ENCODE data around the gene CADM2. TPM values are rescaled to one million over a fixed set of nuclear protein-coding genes. Genes with fewer than 3 reads are reported as not detected.

CADM2 gene
- total RNA-seq, 2 donors from 2014 or later: not detected

DNA sequence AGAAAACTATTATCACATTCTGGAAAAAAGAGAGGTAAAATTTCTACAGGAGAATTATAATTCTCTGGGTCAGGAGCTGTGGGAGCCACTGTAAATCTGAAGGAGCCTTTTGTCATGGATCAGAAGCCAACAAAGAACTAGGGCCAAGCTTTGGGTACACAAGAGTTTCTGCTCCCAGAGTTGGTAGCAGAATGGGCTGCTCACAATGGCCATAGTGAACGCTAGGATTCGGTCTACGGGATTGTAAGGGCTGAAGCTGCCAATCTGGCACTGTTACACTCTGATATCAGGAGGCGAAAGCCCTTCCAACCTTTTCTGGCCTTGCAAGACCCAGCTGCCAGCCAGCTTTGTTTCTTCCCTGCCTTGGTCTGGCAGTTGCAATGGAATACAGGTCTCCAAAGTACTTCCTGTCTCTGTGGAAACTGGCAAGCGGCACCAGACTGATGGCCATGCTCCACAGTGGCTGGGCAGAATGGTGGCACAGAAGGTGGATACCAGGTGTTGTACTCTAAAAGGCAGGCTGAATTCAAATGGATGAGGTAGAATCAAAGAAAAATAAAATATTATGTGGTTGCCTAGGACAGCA is 831.7 kb downstream of the CADM2 start:
- Mint-ChIP-seq H3K9me3 (peaks cover 9% of the 10 kb centered on the region), H3K4me1 (no peaks in the 10 kb centered on the region), H3K27me3 (no peaks in the 10 kb centered on the region), H3K36me3 (ENCODE audit: low read depth) (no peaks in the 10 kb centered on the region), H3K4me3 (no peak overlapping the region), H3K27ac (no peak overlapping the region)
- no peak for ATAC-seq (replicated peaks)

DNA sequence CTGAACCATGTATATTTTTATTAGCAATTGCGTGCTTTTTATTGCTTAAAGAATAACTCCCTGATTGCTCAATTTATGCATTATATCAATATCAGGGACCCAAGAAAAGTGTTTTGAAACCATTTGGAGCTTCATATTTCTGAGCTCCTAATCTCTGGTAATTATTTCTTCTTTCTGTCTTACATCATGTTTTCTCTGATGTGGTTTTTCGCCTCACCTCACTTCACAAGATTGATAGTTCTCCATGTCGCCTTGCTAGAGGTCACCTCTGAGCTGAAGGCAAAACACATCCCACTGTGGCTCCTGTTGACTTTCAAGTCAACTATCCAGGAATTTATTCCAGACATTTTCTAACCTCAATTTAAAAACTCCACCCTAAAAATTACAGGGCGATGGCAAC is 837.4 kb downstream of the CADM2 start:
- ATAC-seq (replicated peaks): no peak
- no peak overlapping the region for H3K27ac Mint-ChIP-seq
- H3K36me3 Mint-ChIP-seq (ENCODE audit: low read depth): no peaks in the 10 kb centered on the region
- H3K4me1 Mint-ChIP-seq: no peaks in the 10 kb centered on the region
- no peak overlapping the region for H3K4me3 Mint-ChIP-seq
- peaks cover 15% of the 10 kb centered on the region for H3K9me3 Mint-ChIP-seq
- H3K27me3 Mint-ChIP-seq: no peaks in the 10 kb centered on the region

GRCh38 chr3:85800676-85801075 is 841.9 kb downstream of the CADM2 start:
- no peak overlapping the region for H3K27ac Mint-ChIP-seq
- H3K4me3 Mint-ChIP-seq: no peak overlapping the region
- no peaks in the 10 kb centered on the region for H3K36me3 Mint-ChIP-seq (ENCODE audit: low read depth)
- H3K27me3 Mint-ChIP-seq: no peaks in the 10 kb centered on the region
- peaks cover 6% of the 10 kb centered on the region for H3K9me3 Mint-ChIP-seq
- no peak for ATAC-seq (replicated peaks)
- H3K4me1 Mint-ChIP-seq: no peaks in the 10 kb centered on the region

- H3K36me3 Mint-ChIP-seq (ENCODE audit: low read depth): no peaks in the 10 kb centered on the region
- peaks cover 11% of the 10 kb centered on the region for H3K9me3 Mint-ChIP-seq
- no peak for ATAC-seq (replicated peaks)
- no peaks in the 10 kb centered on the region for H3K4me1 Mint-ChIP-seq
- H3K4me3 Mint-ChIP-seq: no peak overlapping the region
- no peaks in the 10 kb centered on the region for H3K27me3 Mint-ChIP-seq
- H3K27ac Mint-ChIP-seq: no peak overlapping the region
Measured at GRCh38 chr3:85801955-85802354, 843.2 kb downstream of the CADM2 start.

GRCh38 chr3:85808755-85809154 is 850.0 kb downstream of the CADM2 start:
- Mint-ChIP-seq H3K36me3 (ENCODE audit: low read depth) (no peaks in the 10 kb centered on the region), H3K4me1 (no peaks in the 10 kb centered on the region), H3K4me3 (no peak overlapping the region), H3K9me3 (peaks cover 8% of the 10 kb centered on the region), H3K27ac (no peak overlapping the region), H3K27me3 (no peaks in the 10 kb centered on the region)
- no peak for ATAC-seq (replicated peaks)

- H3K4me3 Mint-ChIP-seq: no peak overlapping the region
- no peaks in the 10 kb centered on the region for H3K4me1 Mint-ChIP-seq
- peaks cover 9% of the 10 kb centered on the region for H3K9me3 Mint-ChIP-seq
- H3K36me3 Mint-ChIP-seq (ENCODE audit: low read depth): no peaks in the 10 kb centered on the region
- H3K27ac Mint-ChIP-seq: no peak overlapping the region
- H3K27me3 Mint-ChIP-seq: no peaks in the 10 kb centered on the region
- ATAC-seq (replicated peaks): no peak
Measured at GRCh38 chr3:85821130-85821756, 862.5 kb downstream of the CADM2 start.

DNA sequence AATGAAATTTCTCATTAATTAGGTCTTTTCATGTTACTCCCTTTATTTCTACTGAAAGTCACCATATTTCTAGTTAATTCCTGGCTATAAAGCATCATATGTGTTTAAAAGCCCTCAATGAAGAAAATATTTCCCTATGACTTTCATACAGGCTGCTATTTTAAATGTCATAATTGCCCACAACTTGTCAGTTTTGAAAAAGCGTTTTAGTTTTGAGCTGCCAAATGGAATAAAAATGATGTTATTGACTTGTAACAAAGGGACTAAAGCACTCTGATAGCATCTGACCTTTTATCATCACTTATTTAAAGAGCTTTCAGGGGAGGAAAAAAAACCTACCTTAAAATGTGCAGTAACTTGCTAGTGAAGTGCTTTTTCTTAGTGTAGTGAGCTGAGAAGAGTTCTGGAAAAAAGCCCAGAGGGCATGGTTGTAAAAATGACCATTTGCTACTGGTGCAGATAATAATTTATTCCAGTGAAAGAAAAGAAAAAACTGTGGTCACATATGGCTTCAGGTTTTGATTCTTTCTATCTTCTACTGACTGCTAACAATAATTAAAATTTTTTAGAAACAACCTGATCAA is 877.2 kb downstream of the CADM2 start:
- Mint-ChIP-seq H3K27ac (no peak overlapping the region), H3K4me3 (no peak overlapping the region), H3K4me1 (no peaks in the 10 kb centered on the region), H3K9me3 (peaks cover 3% of the 10 kb centered on the region), H3K36me3 (ENCODE audit: low read depth) (no peaks in the 10 kb centered on the region), H3K27me3 (no peaks in the 10 kb centered on the region)
- ATAC-seq (replicated peaks): no peak

DNA sequence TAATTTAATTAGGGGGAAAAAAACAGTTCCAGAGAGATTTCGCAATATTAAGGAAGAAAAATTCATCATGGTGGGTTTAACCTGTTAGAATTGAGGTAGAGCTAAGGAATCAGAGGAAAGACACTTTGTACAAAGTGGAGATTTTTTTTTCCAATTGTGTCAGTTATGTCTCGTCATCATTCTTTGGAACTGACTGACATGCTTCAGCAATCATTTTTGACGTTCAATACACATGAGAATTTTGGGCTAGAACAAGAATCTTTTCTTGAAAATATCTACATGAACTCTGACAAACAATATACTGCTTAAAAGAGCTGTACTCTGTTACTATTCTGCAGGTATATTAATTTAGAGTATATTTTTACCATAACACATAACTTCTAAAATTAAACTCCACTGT is 878.6 kb downstream of the CADM2 start:
- Mint-ChIP-seq H3K9me3 (peaks cover 3% of the 10 kb centered on the region), H3K27ac (no peak overlapping the region), H3K4me3 (no peak overlapping the region), H3K4me1 (no peaks in the 10 kb centered on the region), H3K27me3 (no peaks in the 10 kb centered on the region), H3K36me3 (ENCODE audit: low read depth) (no peaks in the 10 kb centered on the region)
- no peak for ATAC-seq (replicated peaks)

DNA sequence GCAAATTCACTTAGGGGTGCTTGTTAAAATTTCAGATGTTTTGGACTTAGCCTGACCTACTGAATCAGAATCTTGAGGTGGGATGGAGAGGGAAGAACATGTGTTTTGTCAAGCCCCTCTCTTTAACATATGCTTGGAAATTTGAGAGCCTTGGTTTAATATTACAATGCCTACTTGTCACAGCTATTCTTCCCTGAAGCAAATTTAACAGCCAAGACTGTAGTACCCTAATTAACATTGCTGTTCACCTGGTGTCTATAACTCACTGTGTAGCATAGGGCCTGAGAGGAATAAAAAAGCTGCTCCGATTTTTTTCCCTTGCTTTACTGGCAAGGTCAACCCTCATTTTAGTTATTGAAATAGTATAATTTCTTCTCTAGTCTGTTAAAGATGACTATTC is 880.1 kb downstream of the CADM2 start:
- Mint-ChIP-seq H3K9me3 (no peaks in the 10 kb centered on the region), H3K27me3 (no peaks in the 10 kb centered on the region), H3K4me1 (no peaks in the 10 kb centered on the region), H3K4me3 (no peak overlapping the region), H3K36me3 (ENCODE audit: low read depth) (no peaks in the 10 kb centered on the region), H3K27ac (no peak overlapping the region)
- ATAC-seq (replicated peaks): no peak

DNA sequence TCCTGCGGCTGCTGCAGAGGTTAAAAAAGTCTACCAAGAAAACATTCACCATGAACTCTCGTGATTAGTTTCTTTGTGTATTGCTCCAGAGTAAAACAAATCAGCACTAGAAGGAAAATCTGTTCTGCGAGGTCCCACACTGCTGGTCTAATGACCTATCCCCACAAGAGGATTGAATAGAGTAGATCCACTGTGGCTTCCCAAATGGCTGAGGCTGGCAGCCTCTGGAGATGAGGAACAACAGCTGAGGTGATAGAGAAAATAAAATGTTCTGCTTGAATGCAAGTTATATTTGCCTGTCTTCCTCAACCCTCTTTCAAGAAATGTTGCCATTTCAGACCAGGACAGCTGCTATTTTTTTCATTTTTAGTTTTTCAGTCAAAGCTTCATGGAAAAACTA is 883.3 kb downstream of the CADM2 start:
- Mint-ChIP-seq H3K9me3 (no peaks in the 10 kb centered on the region), H3K4me3 (no peak overlapping the region), H3K27me3 (no peaks in the 10 kb centered on the region), H3K27ac (no peak overlapping the region), H3K4me1 (no peaks in the 10 kb centered on the region), H3K36me3 (ENCODE audit: low read depth) (no peaks in the 10 kb centered on the region)
- no peak for ATAC-seq (replicated peaks)

DNA sequence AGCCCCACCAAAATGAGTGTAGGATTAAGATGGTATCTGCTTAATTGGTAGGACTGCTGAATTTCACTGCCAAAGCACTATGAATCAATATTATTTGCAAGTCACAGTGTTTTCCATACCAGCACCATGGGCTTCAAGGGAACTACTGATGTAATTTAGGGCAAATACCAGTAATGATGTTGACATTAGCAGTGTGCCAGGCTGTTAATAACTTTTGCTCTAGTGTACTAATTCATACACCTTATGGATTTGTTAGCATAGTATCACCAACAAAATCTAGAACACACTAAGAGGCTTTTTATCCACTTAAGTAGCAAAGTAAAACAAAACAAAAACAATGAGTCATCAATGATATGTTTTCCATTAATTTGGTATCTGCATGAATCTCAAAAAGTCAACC is 888.2 kb downstream of the CADM2 start:
- no peak overlapping the region for H3K4me3 Mint-ChIP-seq
- ATAC-seq (replicated peaks): no peak
- H3K9me3 Mint-ChIP-seq: peaks cover 5% of the 10 kb centered on the region
- no peak overlapping the region for H3K27ac Mint-ChIP-seq
- no peaks in the 10 kb centered on the region for H3K36me3 Mint-ChIP-seq (ENCODE audit: low read depth)
- no peaks in the 10 kb centered on the region for H3K4me1 Mint-ChIP-seq
- H3K27me3 Mint-ChIP-seq: no peaks in the 10 kb centered on the region

GRCh38 chr3:85851071-85851470 is 892.3 kb downstream of the CADM2 start:
- ATAC-seq (replicated peaks): no peak
- no peak overlapping the region for H3K4me3 Mint-ChIP-seq
- H3K27me3 Mint-ChIP-seq: no peaks in the 10 kb centered on the region
- H3K27ac Mint-ChIP-seq: no peak overlapping the region
- no peaks in the 10 kb centered on the region for H3K36me3 Mint-ChIP-seq (ENCODE audit: low read depth)
- peaks cover 10% of the 10 kb centered on the region for H3K9me3 Mint-ChIP-seq
- H3K4me1 Mint-ChIP-seq: no peaks in the 10 kb centered on the region

GRCh38 chr3:85853805-85854204 is 895.0 kb downstream of the CADM2 start:
- Mint-ChIP-seq H3K4me3 (no peak overlapping the region), H3K27ac (no peak overlapping the region), H3K36me3 (ENCODE audit: low read depth) (no peaks in the 10 kb centered on the region), H3K27me3 (no peaks in the 10 kb centered on the region), H3K4me1 (no peaks in the 10 kb centered on the region), H3K9me3 (peaks cover 10% of the 10 kb centered on the region)
- ATAC-seq (replicated peaks): no peak

- no peak overlapping the region for H3K4me3 Mint-ChIP-seq
Measured at GRCh38 chr3:85862893-85863455, 904.2 kb downstream of the CADM2 start.

GRCh38 chr3:85864896-85865295 is 906.1 kb downstream of the CADM2 start:
- no peaks in the 10 kb centered on the region for H3K36me3 Mint-ChIP-seq (ENCODE audit: low read depth)
- H3K9me3 Mint-ChIP-seq: peaks cover 29% of the 10 kb centered on the region
- H3K4me3 Mint-ChIP-seq: no peak overlapping the region
- no peak overlapping the region for H3K27ac Mint-ChIP-seq
- no peaks in the 10 kb centered on the region for H3K4me1 Mint-ChIP-seq
- ATAC-seq (replicated peaks): no peak
- no peaks in the 10 kb centered on the region for H3K27me3 Mint-ChIP-seq

More at GRCh38 chr3:85862893-85863455, 904.2 kb downstream of the CADM2 start:
- H3K27ac Mint-ChIP-seq: no peak overlapping the region
- H3K36me3 Mint-ChIP-seq (ENCODE audit: low read depth): no peaks in the 10 kb centered on the region
- H3K4me1 Mint-ChIP-seq: no peaks in the 10 kb centered on the region
- H3K9me3 Mint-ChIP-seq: peaks cover 32% of the 10 kb centered on the region
- H3K27me3 Mint-ChIP-seq: no peaks in the 10 kb centered on the region
- no peak for ATAC-seq (replicated peaks)

Measured in activated T-helper 17 cell treated with anti-CD3 and anti-CD28 coated beads, Interleukin-2, amount 50 U/mL, for 72 hours (primary cell).